Measurements from ENCODE around the gene NDUFB8.

DNA sequence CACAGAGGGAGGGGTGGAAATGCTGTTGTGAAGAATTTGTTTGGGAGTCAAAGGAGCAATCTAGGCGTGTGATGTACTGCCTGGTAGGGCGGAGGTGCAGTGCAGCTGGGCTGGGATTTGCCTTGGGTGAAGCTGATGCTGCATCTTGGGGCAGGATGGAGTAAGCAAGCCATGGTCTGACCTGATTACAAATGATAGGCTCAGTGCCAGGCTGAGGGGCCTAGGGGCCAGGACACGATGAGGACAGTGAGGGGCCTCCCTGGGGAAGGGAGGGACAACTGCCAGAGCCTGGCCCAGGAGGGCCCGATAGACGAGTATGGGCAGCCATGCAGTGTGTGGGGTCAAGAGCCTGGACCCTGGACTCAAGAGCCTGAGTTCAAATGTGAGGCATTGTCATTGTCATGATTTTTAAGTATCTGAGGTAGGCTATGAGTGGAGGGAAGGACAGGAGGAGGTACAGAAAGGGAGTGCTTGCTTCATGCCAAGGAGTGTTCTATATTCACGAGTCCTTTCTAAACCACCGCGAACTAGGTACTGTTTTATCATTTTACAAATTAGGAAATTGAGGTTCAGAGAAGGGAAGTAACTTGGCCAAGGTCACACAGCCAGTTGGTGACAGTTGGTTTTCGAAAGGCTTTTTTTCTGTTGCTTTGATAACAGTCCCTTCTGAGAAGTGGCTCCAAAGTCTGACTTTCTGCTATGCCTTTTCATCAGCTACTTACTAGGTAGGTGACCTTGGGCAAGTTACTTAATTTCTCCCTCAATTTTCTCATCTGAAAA, 35.7 kb upstream of the NDUFB8 start:
- TF ChIP-seq POLR2A (IDR thresholded peaks at IDR 0.05): no peak
- TF ChIP-seq CTCF (IDR thresholded peaks at IDR 0.05): no peak
